Activated naive CD4-positive, alpha-beta T cell treated with anti-CD3 and anti-CD28 coated beads for 36 hours (primary cell): ENCODE data around the gene DENND1C. TPM values are rescaled to one million over a fixed set of nuclear protein-coding genes. Genes with fewer than 3 reads are reported as not detected.

Source experiments
- CTCF ChIA-PET: fragments of 350-600 bp; sonication (Branson Sonifier 250); formaldehyde crosslinking; loops from one replicate; lab custom pipeline; 2021; ENCODE audit warnings: antibody characterized with exemption; lab: Charles Lee
- DNase-seq: peaks from one replicate; pipeline ENCODE4 v3.0.0-alpha.2; 2020
- H3K27ac Mint-ChIP-seq: one replicate; pipeline ENCODE4 v1.8.0; 2021; ENCODE audit warnings: mild to moderate bottlenecking, mixed read lengths
- H3K27me3 Mint-ChIP-seq: one replicate; pipeline ENCODE4 v1.8.0; 2021; ENCODE audit warnings: low read depth, mixed read lengths
- H3K36me3 Mint-ChIP-seq: one replicate; pipeline ENCODE4 v1.8.0; 2021; ENCODE audit warnings: low read depth, mixed read lengths
- H3K4me1 Mint-ChIP-seq: one replicate; pipeline ENCODE4 v1.8.0; 2021; ENCODE audit warnings: low read depth, mixed read lengths
- H3K4me3 Mint-ChIP-seq: one replicate; pipeline ENCODE4 v1.8.0; 2021; ENCODE audit warnings: mild to moderate bottlenecking, moderate library complexity, mixed read lengths
- H3K9me3 Mint-ChIP-seq: one replicate; pipeline ENCODE4 v1.8.0; 2021; ENCODE audit warnings: mixed read lengths
- intact Hi-C: fragments of 100-400 bp; cut with micrococcal nuclease; formaldehyde crosslinking; loops from one replicate; pipeline ENCODE4 v1.15.1; 2023
- total RNA-seq, 2 experiments: library from RNA; stranded (reverse); gene quantifications; one replicate each; pipeline ENCODE4 v1.2.3, GENCODE V29; 2021

Gene DENND1C
- total RNA-seq, 2 experiments from 2014 or later, result 55.7 to 57.9 TPM

DNA sequence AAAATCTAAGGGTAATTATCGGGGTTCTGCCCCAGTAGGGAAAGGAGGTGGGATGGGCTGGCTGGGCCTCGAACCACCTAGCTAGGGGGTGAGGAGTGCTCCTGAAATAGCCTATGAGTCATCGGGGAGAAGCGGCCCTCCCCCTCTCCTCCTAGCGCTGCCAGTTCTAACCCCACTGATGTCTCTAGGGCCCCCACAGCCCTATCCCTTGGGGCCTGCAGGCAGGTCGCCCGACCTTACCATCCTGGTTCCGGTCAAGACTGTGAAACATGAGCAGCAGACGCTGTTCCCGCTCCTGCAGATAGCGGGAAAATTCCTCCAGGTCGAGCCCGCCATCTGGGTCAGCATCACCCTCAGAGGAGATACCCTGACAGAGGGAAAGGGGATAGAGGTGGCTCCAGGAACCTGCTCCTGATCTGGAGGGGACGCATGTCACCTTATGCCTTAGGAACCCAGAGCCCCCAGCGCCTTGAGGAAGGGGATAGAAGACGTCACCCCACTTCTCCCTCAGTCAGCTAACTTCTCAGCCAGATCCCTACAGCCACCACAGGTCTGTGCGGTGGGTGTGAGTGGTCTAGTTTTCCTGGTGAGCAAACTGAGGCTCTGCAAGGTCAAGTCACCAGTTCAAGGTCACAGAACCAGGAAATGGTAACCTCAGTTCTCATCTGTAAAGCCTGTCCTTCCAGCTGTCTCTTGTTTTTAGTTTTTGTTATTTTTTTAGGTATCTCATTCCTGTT is 23.5 kb downstream of the DENND1C start:
- no peaks in the 10 kb centered on the region for H3K27me3 Mint-ChIP-seq
- DNase-seq, result no peak
- CTCF ChIA-PET, result no interaction called here
- peak overlapping the region; percentile 67 for H3K4me3 Mint-ChIP-seq
- intact Hi-C loops, result no loop called here
- H3K36me3 Mint-ChIP-seq, result peaks cover 32% of the 10 kb centered on the region
- peaks cover 21% of the 10 kb centered on the region for H3K9me3 Mint-ChIP-seq
- H3K4me1 Mint-ChIP-seq, result peaks cover 11% of the 10 kb centered on the region
- H3K27ac Mint-ChIP-seq, result no peak overlapping the region

DNA sequence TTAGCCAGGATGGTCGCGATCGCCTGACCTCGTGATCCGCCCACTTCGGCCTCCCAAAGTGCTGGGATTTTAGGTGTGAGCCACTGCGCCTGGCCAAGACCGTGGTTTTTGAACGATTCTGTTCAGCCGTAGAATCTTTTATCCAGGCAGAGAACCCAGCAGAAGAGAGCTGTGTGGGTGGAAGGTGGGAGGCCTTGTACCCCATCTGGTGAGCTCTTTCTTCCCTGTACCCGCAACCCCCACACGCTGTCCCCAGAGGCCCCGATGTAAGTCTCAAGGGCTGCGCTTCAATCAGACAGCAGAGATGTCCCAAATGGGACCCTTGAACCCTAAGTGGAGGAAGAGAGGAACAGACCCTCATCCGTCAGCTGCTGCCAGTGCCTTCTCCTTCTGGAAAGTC is 25.7 kb downstream of the DENND1C start:
- Mint-ChIP-seq H3K27me3 (no peaks in the 10 kb centered on the region), H3K4me1 (peaks cover 11% of the 10 kb centered on the region), H3K9me3 (peaks cover 21% of the 10 kb centered on the region), H3K4me3 (no peak overlapping the region), H3K27ac (no peak overlapping the region), H3K36me3 (peaks cover 37% of the 10 kb centered on the region)
- DNase-seq, result no peak
- CTCF ChIA-PET, result interaction anchor here (0.5 to 0.6 kb wide), 2 partner anchors 42 to 73 kb away, joined by 3 to 4 read pairs; no protein-coding TSS in a partner anchor
- intact Hi-C loops, result no loop called here

DNA sequence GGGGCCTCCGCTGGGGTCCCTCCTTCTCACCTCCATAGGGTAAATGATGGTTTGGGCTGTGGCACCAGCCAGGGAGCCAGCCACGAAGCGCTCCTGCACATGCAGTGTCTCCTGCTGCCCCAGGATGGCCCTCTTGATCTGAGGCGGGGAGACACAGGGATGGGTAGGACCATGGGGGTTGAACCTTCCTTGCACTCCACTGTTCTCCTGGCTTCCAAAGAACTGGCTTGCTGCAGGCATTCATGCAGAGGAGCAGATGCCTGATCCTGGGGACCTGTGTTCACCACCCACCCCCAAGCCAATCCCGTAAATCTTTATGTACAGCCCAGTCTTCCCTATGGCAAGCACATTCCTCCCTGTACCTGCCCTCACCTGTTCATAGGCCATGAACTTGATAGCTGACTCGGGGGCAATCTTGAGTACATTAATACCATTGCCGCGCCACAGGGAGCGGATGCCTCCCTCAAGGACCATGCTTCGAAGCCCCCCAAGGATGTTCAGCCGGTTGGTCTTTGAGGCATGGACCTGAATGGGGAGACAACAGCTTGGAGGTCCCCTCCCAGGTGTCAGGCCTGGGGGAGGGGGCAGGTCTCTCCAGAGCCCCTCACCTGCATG is 27.5 kb downstream of the DENND1C start:
- CTCF ChIA-PET, result no interaction called here
- peaks cover 21% of the 10 kb centered on the region for H3K9me3 Mint-ChIP-seq
- no peaks in the 10 kb centered on the region for H3K27me3 Mint-ChIP-seq
- no peak for DNase-seq
- peaks cover 37% of the 10 kb centered on the region for H3K36me3 Mint-ChIP-seq
- H3K27ac Mint-ChIP-seq, result no peak overlapping the region
- H3K4me3 Mint-ChIP-seq, result no peak overlapping the region
- peaks cover 6% of the 10 kb centered on the region for H3K4me1 Mint-ChIP-seq
- intact Hi-C loops, result no loop called here

DNA sequence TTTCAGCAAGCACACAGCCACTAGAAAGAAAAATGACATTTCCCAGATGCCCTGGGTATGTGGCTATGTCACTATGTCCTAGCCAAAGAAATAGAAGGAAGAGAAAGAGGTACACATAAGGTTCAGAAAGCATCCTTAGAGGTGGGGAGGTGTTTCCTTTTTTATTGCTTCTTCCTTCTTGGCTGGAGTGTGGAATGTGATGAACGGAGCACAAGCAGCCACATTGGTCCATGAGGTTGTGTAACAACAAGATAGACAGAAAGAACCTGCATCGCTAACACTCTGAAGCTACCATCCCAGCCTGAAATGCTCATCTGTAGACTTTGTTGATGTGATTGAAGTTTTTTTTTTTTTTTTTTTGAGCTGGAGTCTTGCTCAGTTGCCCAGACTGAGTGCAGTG is 28.7 kb downstream of the DENND1C start:
- intact Hi-C loops, result no loop called here
- DNase-seq, result no peak
- Mint-ChIP-seq H3K4me1 (no peaks in the 10 kb centered on the region), H3K9me3 (peaks cover 21% of the 10 kb centered on the region), H3K4me3 (no peak overlapping the region), H3K36me3 (peaks cover 37% of the 10 kb centered on the region), H3K27ac (no peak overlapping the region), H3K27me3 (no peaks in the 10 kb centered on the region)
- CTCF ChIA-PET, result no interaction called here

DNA sequence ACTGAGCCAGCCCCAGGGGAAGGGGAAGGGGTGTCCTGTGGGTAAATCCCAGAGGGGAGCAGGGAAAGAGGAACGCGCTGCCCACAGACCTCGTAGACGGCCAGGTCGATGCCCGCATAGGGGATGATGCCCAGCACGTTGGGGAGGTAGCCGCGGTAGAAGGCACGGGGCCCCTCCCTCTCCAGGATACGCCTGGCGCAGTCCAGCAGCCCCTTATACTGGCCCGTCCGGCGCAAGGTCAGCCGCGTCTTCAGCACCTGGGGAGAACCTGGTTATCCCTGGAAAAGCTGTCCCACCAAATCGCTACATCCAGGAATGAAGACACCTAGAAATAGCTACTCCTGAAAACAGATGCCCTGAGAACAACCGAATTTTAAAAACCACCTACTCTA is 29.4 kb downstream of the DENND1C start:
- CTCF ChIA-PET, result interaction anchor here (1.2 kb wide), 1 partner anchor 114 kb away, joined by 3 read pairs; no protein-coding TSS in a partner anchor
- DNase-seq, result no peak
- Mint-ChIP-seq H3K27ac (no peak overlapping the region), H3K4me1 (no peaks in the 10 kb centered on the region), H3K36me3 (peaks cover 37% of the 10 kb centered on the region), H3K27me3 (no peaks in the 10 kb centered on the region), H3K4me3 (no peak overlapping the region), H3K9me3 (peaks cover 21% of the 10 kb centered on the region)
- intact Hi-C loops, result no loop called here

DNA sequence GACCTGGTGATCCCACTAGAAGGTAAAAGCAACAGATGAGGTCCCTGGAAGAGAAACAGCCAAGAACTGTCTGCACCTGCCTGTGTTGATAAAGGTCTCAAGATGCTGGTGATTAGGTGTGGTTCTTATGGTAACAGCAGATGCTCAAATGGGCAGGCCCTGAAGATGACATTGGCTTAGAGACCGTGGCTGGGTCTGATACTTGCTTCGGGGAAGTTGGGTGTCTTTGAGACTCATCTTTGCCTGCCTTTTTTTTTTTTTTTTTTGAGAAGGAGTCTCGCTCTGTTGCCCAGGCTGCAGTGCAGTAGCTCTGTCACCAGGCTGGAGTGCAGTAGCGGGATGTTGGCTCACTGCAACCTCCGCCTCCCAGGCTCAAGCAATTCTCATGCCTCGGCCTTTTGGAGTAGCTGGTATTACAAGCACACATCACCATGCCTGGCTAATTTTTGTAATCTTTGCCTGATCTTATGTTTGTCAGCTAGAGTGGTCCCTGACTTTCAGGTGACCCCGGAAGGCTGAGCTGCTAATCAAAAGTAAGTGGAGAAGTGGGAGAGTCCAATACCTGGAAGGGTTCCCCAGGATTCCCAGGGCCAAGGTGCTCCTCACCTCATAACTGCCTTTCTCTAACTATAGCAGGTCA is 29.9 kb downstream of the DENND1C start:
- Mint-ChIP-seq H3K27ac (no peak overlapping the region), H3K27me3 (no peaks in the 10 kb centered on the region), H3K36me3 (peaks cover 39% of the 10 kb centered on the region), H3K9me3 (peaks cover 21% of the 10 kb centered on the region), H3K4me3 (no peak overlapping the region), H3K4me1 (no peaks in the 10 kb centered on the region)
- CTCF ChIA-PET, result interaction anchor here (1.2 kb wide), 1 partner anchor 113 kb away, joined by 3 read pairs; no protein-coding TSS in a partner anchor
- no peak for DNase-seq
- intact Hi-C loops, result no loop called here

DNA sequence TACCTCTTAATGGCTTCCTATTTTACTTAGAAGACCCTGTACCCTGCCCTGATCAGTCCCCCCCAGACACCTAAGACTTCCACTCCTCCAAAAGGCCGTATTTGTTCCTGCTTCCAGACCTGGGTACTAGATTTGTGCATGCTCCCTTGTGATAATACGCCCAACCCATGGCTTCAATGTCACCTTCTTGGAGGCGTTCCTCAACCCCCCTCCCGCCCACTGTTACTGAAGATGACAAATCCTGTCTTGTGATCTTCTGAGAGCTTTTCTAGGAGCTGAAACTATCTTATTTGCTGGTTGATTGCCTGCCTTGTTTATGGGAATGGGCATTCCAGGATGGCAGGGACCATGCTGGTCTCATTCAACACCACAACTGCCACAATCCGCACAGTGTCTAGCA is 31.4 kb downstream of the DENND1C start:
- H3K4me1 Mint-ChIP-seq, result no peaks in the 10 kb centered on the region
- CTCF ChIA-PET, result interaction anchor here (1.1 kb wide), 1 partner anchor 13 kb away, joined by 3 read pairs; no protein-coding TSS in a partner anchor
- no peak overlapping the region for H3K4me3 Mint-ChIP-seq
- no peaks in the 10 kb centered on the region for H3K27me3 Mint-ChIP-seq
- H3K36me3 Mint-ChIP-seq, result peaks cover 33% of the 10 kb centered on the region
- no peak for DNase-seq
- H3K27ac Mint-ChIP-seq, result no peak overlapping the region
- intact Hi-C loops, result no loop called here
- peaks cover 13% of the 10 kb centered on the region for H3K9me3 Mint-ChIP-seq

DNA sequence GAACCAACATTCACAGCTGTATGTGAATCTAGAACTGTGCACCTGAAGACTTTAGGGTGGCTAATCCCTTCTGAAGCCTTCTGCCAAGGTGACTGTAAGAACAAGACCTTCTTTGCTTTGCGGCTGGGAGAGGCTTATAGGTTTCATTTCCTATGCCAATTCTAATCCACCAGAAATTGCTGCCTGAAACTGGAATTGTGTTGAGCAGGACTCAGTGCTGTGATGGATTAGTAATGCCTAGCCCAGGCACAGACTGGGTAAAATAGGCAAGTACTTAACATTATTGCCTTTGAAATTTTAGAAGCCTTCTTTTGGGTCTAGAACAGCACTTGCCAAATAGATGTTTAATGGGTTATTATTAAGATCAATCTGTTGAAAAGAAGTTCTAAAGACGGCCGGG is 33.5 kb downstream of the DENND1C start:
- Mint-ChIP-seq H3K4me3 (no peak overlapping the region), H3K27ac (no peak overlapping the region), H3K4me1 (no peaks in the 10 kb centered on the region), H3K27me3 (no peaks in the 10 kb centered on the region), H3K9me3 (no peaks in the 10 kb centered on the region), H3K36me3 (peaks cover 12% of the 10 kb centered on the region)
- intact Hi-C loops, result no loop called here
- CTCF ChIA-PET, result interaction anchor here (0.6 kb wide), 1 partner anchor 50 kb away, joined by 3 read pairs; no protein-coding TSS in a partner anchor
- DNase-seq, result no peak

DNA sequence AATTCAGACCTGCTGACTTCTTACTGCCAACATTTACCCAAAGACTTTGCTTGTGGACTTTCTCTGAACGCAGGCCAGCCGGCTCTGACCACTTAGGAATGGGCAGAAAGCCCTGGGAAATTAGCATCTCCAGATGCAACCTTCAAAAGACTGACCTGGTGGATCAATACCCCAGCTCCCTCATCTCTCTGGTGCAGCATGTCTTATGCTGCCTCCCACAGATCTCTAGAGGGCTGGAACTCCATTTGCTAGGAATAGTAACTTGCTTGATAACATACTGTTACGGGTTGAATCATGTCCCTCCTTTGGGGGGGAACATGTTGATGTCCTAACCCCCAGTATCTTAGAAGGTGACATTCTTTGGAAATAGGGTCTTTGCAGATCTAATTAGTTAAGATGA is 35.1 kb downstream of the DENND1C start:
- H3K4me1 Mint-ChIP-seq, result no peaks in the 10 kb centered on the region
- DNase-seq, result no peak
- H3K27me3 Mint-ChIP-seq, result no peaks in the 10 kb centered on the region
- peaks cover 8% of the 10 kb centered on the region for H3K36me3 Mint-ChIP-seq
- H3K4me3 Mint-ChIP-seq, result no peak overlapping the region
- no peaks in the 10 kb centered on the region for H3K9me3 Mint-ChIP-seq
- CTCF ChIA-PET, result no interaction called here
- intact Hi-C loops, result no loop called here
- no peak overlapping the region for H3K27ac Mint-ChIP-seq

DNA sequence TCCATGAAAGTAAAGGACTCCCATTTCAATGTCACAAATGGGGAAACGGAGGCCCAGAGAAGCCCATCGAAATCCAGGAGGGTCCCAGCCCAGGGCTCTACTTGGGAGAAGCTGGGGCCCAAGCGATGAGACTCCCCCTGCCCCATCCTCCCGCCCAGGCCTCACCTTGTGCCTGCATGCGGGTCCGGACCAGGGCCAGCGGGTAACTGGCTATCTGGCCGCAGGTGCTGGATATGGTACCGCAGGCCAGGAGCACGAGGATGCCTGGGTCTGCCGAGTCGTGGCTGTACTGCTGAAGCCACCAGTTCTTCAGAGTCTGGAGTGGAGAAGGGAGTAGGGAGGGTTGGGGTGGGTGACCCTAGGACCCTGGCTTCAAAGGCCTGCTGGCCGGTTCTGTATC is 37.6 kb downstream of the DENND1C start:
- H3K27ac Mint-ChIP-seq, result no peak overlapping the region

DNA sequence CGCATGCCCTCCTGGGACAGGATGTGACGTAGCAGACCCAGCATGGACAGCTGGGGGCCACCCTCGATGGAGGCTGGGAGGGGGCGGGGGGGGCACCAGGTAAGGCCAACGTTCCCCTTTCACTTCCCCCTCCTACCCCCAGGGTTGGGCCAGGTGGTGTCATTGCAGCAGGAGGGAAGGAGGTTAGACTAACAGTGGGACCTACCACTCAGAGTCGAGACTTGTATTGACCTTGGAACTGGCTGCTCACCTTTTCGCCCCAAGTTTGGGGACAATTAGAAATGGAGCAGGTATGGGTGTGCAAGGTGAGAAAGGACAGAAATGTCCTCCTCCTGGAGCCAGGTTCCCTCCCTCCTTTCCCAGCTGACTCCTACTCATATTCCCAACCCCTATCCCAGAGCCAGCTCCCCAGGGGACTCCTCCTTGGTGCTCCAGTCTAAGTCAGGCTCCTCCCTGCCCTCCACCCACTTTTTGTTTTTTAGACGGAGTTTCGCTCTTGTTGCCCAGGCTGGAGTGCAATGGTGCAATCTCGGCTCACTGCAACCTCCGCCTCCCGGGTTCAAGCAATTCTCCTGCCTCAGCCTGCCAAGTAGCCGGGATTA is 39.4 kb downstream of the DENND1C start:
- Mint-ChIP-seq H3K36me3 (peaks cover 7% of the 10 kb centered on the region), H3K9me3 (no peaks in the 10 kb centered on the region), H3K27me3 (no peaks in the 10 kb centered on the region), H3K4me1 (no peaks in the 10 kb centered on the region), H3K27ac (no peak overlapping the region), H3K4me3 (no peak overlapping the region)
- no peak for DNase-seq
- intact Hi-C loops, result no loop called here
- CTCF ChIA-PET, result interaction anchor here (0.7 kb wide), 1 partner anchor 20 kb away, joined by 3 read pairs; no protein-coding TSS in a partner anchor

More for the DNA sequence above, 37.6 kb downstream of the DENND1C start:
- CTCF ChIA-PET, result no interaction called here
- no peaks in the 10 kb centered on the region for H3K4me1 Mint-ChIP-seq
- no peak overlapping the region for H3K4me3 Mint-ChIP-seq
- intact Hi-C loops, result no loop called here
- H3K36me3 Mint-ChIP-seq, result peaks cover 8% of the 10 kb centered on the region
- H3K9me3 Mint-ChIP-seq, result no peaks in the 10 kb centered on the region
- H3K27me3 Mint-ChIP-seq, result no peaks in the 10 kb centered on the region
- no peak for DNase-seq

DNA sequence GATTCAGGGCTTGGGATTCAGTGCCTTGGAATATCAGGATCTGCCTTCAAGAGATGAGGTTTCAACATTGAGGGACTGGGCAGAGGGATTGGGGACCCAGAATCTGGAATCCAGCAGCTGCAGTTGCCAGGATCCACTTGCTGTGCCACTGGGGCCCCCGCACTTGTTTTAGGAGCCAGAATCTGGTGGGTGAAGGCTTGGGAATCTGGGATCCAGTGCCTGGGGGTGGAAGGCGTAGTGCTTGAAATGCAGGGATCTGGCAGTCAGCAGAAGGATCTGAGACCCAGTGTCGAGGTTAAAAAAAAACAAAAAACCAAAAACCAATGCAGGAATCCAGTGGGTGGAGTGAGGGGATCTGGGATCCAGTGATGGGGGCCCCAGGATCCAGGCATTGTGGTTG is 40.7 kb downstream of the DENND1C start:
- no peaks in the 10 kb centered on the region for H3K9me3 Mint-ChIP-seq
- H3K4me3 Mint-ChIP-seq, result no peak overlapping the region
- no peak overlapping the region for H3K27ac Mint-ChIP-seq
- CTCF ChIA-PET, result no interaction called here
- no peaks in the 10 kb centered on the region for H3K4me1 Mint-ChIP-seq
- intact Hi-C loops, result no loop called here
- H3K27me3 Mint-ChIP-seq, result no peaks in the 10 kb centered on the region
- DNase-seq, result no peak
- H3K36me3 Mint-ChIP-seq, result no peaks in the 10 kb centered on the region
